Stimulated activated CD8-positive, alpha-beta memory T cell treated with anti-CD3 and anti-CD28 coated beads, Interleukin-4, amount 100 ng/mL, for 1 hour (primary cell): ENCODE measurements around the gene ZFP1.
"Not testable (repeated sequence)": the region's sequence is repeated elsewhere in the genome, so short reads cannot be mapped to it uniquely, and the experiment has no call there.

ENCODE experiments used
- DNase-seq, 2 donors: peaks; one replicate each; pipeline ENCODE4 v3.0.0-alpha.2; 2020; ENCODE audit warnings: low read depth in 2 of 2, low spot score in 1 of 2

ZFP1 gene

GRCh38 chr16:75203096-75203495 is 54.8 kb downstream of the ZFP1 start:
- DNase-seq, result no peak

- no peak for DNase-seq
Measured at GRCh38 chr16:75203667-75204409, 55.5 kb downstream of the ZFP1 start.

- no peak for DNase-seq
Measured at GRCh38 chr16:75204410-75204758, 56.1 kb downstream of the ZFP1 start.

- not testable (repeated sequence) for DNase-seq
Measured at GRCh38 chr16:75204905-75205304, 56.6 kb downstream of the ZFP1 start.

- not testable (repeated sequence) for DNase-seq
Measured at GRCh38 chr16:75205438-75205837, 57.1 kb downstream of the ZFP1 start.

GRCh38 chr16:75205961-75206748 is 57.8 kb downstream of the ZFP1 start:
- not testable (repeated sequence) for DNase-seq

GRCh38 chr16:75206749-75207451 is 58.6 kb downstream of the ZFP1 start, which contains the start of gene CTRB2:
Gene CTRB2, minus strand, starts transcription at chr16:75207161. Its CDS starts 20 bp downstream, at chr16:75207141.
- DNase-seq, result no peak

- DNase-seq, result no peak
Measured at GRCh38 chr16:75207831-75208230, 59.5 kb downstream of the ZFP1 start.

GRCh38 chr16:75208242-75208825 is 60.0 kb downstream of the ZFP1 start:
- DNase-seq, result no peak

GRCh38 chr16:75208861-75209505 is 60.7 kb downstream of the ZFP1 start:
- DNase-seq, result no peak

GRCh38 chr16:75209514-75209913 is 61.2 kb downstream of the ZFP1 start:
- DNase-seq, result not testable (repeated sequence)

GRCh38 chr16:75209944-75210343 is 61.6 kb downstream of the ZFP1 start:
- no peak for DNase-seq

GRCh38 chr16:75211286-75211685 is 63.0 kb downstream of the ZFP1 start:
- not testable (repeated sequence) for DNase-seq

- no peak for DNase-seq
Measured at GRCh38 chr16:75216127-75216526, 67.8 kb downstream of the ZFP1 start.

- no peak for DNase-seq
Measured at GRCh38 chr16:75216576-75216975, 68.3 kb downstream of the ZFP1 start.

- no peak for DNase-seq
Measured at GRCh38 chr16:75217389-75217851, 69.1 kb downstream of the ZFP1 start.

GRCh38 chr16:75218256-75219076 is 70.1 kb downstream of the ZFP1 start, which contains the start of gene CTRB1:
Gene CTRB1, plus strand, starts transcription at chr16:75218988. Its CDS starts 20 bp downstream, at chr16:75219008.
- no peak for DNase-seq

- DNase-seq, result no peak
Measured at GRCh38 chr16:75219088-75219487, 70.8 kb downstream of the ZFP1 start.

- DNase-seq, result no peak
Measured at GRCh38 chr16:75219838-75220237, 71.5 kb downstream of the ZFP1 start.
